ENCODE measurements around the gene CLCA1. TPM values are rescaled to one million over a fixed set of nuclear protein-coding genes. Genes with fewer than 3 reads are reported as not detected.

The CLCA1 gene
- total RNA-seq, 1 experiment from 2014 or later: not detected

DNA sequence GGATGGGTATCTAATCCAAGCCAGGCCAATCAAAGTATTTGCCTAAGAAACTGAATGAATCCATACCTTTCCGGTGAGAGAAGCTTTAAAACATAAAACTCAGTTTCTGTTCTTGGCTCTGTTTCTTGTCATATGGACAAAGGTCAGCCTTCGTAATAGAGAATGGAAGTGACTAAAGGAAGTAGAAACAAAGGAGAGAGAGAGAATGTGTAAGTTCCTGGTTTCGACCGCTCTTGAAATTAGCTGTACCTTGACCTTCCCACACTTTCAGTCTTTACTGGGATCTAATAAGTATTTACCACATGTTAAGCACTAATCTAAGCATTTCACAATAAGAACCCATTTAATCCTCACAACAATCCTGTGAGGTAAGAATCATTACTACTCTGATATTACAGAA lies 58.6 kb downstream of the CLCA1 start:
- Mint-ChIP-seq H3K4me1 (no peaks in the 10 kb centered on the region), H3K4me3 (no peak overlapping the region), H3K36me3 (ENCODE audit: insufficient read depth in 1 of 3, low read depth in 3 of 3) (peaks cover 7 to 18% (median 7%) of the 10 kb centered on the region in 3 experiments), H3K9me3 (peaks cover 14 to 17% of the 10 kb centered on the region in 2 experiments), H3K27me3 (ENCODE audit: low read depth) (no peaks in the 10 kb centered on the region), H3K27ac (no peak overlapping the region)
- no peaks in the 10 kb centered on the region for H4K20me1 ChIP-seq (ENCODE audit: control insufficient read depth, insufficient read depth, insufficient read length)
- TF ChIP-seq, protein P1, sequence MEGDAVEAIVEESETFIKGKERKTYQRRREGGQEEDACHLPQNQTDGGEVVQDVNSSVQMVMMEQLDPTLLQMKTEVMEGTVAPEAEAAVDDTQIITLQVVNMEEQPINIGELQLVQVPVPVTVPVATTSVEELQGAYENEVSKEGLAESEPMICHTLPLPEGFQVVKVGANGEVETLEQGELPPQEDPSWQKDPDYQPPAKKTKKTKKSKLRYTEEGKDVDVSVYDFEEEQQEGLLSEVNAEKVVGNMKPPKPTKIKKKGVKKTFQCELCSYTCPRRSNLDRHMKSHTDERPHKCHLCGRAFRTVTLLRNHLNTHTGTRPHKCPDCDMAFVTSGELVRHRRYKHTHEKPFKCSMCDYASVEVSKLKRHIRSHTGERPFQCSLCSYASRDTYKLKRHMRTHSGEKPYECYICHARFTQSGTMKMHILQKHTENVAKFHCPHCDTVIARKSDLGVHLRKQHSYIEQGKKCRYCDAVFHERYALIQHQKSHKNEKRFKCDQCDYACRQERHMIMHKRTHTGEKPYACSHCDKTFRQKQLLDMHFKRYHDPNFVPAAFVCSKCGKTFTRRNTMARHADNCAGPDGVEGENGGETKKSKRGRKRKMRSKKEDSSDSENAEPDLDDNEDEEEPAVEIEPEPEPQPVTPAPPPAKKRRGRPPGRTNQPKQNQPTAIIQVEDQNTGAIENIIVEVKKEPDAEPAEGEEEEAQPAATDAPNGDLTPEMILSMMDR (conservative IDR thresholded peaks at IDR 0.05): no peak
- no peaks in the 10 kb centered on the region for H3K4me1 ChIP-seq (ENCODE audit: insufficient read depth, low read length)
- H3K56ac ChIP-seq (ENCODE audit: insufficient read length, low read depth, low read length): no peak overlapping the region
- WGBS (ENCODE audit: extremely low coverage, insufficient read length, low lambda C conversion rate): no CpG with 5 or more reads among the region's 4 CpGs
- no peak overlapping the region for H3T11ph ChIP-seq (ENCODE audit: low read length)
- H3K14ac ChIP-seq (ENCODE audit: insufficient read depth, low read length): no peak overlapping the region
- no peak overlapping the region for H3K23ac ChIP-seq (ENCODE audit: insufficient read length, low read depth, low read length)
- H3K4ac ChIP-seq (ENCODE audit: low read depth, low read length): no peak overlapping the region
- no peak overlapping the region for H2BK5ac ChIP-seq (ENCODE audit: insufficient read length, low read length)
- no peak overlapping the region for H2BK15ac ChIP-seq (ENCODE audit: low read depth, low read length)
- H3K9me3 ChIP-seq (ENCODE audit: control insufficient read depth, low read depth, low read length): no peaks in the 10 kb centered on the region
- H2AK5ac ChIP-seq (ENCODE audit: insufficient read length, low read length): no peak overlapping the region
- H4K8ac ChIP-seq (replicated peaks; ENCODE audit: insufficient read length, low read depth, low read length): no peak overlapping the region
- no peak for DNase-seq
- H4K5ac ChIP-seq (ENCODE audit: insufficient read length, low read depth, low read length): no peak overlapping the region
- H2BK20ac ChIP-seq (ENCODE audit: low read depth, low read length, poor library complexity, severe bottlenecking): no peak overlapping the region
- H2BK120ac ChIP-seq (ENCODE audit: low read depth, low read length, poor library complexity, severe bottlenecking): no peak overlapping the region
- no peak overlapping the region for H3K27ac ChIP-seq (ENCODE audit: insufficient read length, low read depth, low read length)
- no peak overlapping the region for H2BK12ac ChIP-seq (ENCODE audit: insufficient read length, low read depth, low read length)
- no peaks in the 10 kb centered on the region for H3K79me1 ChIP-seq (ENCODE audit: insufficient read depth, low read depth, low read length, poor library complexity, severe bottlenecking)
- no peak overlapping the region for H4K91ac ChIP-seq (ENCODE audit: insufficient read length, low read depth, low read length)
- H3K18ac ChIP-seq (ENCODE audit: insufficient read length, low read depth, low read length): no peak overlapping the region
- no peak overlapping the region for H3K4me2 ChIP-seq (ENCODE audit: insufficient read depth, insufficient read length, low read length)
- H3K27me3 ChIP-seq (ENCODE audit: insufficient read depth, low read length): no peaks in the 10 kb centered on the region
- H3K79me2 ChIP-seq (ENCODE audit: insufficient read depth, low read length): no peaks in the 10 kb centered on the region
- no peaks in the 10 kb centered on the region for H3K23me2 ChIP-seq (ENCODE audit: insufficient read length, low read depth, low read length, poor library complexity, severe bottlenecking)
- no peak overlapping the region for H2AFZ ChIP-seq (ENCODE audit: low read length)
- no peak overlapping the region for H3K9ac ChIP-seq (ENCODE audit: extremely low read depth, insufficient read length, low read length)

All from H9 (cell line).